Spleen (tissue), 11 donors: ENCODE measurements around the gene ZNF18. TPM values are rescaled to one million over a fixed set of nuclear protein-coding genes. Genes with fewer than 3 reads are reported as not detected.

ENCODE experiments used
- DNase-seq: peaks from one replicate; pipeline ENCODE4 v3.0.0-alpha.2; 2020
- H3K27ac ChIP-seq, 8 donors: fragments of 200-600 bp; sonication (generic) in 7 of 8; 1 replicate in 4 of 8; 2 replicates in 4 of 8; pipeline versions ENCODE4 v1.5.0 to v1.8.0; 2016 to 2021; ENCODE audit warnings: inconsistent platforms in 4 of 8, mild to moderate bottlenecking in 4 of 8, moderate library complexity in 1 of 8
- H3K27me3 ChIP-seq, 7 donors: fragments of 200-600 bp; sonication (generic) in 6 of 7; replicated peaks in 1 of 7; 1 replicate in 4 of 7; 2 replicates in 3 of 7; pipeline versions ENCODE4 v1.5.0 to v1.8.0; 2016 to 2021; ENCODE audit warnings: inconsistent platforms in 3 of 7, mild to moderate bottlenecking in 1 of 7
- H3K36me3 ChIP-seq, 6 donors: fragments of 200-600 bp; sonication (generic) in 5 of 6; 1 replicate in 4 of 6; 2 replicates in 2 of 6; pipeline versions ENCODE4 v1.5.0 to v1.8.0; 2016 to 2021; ENCODE audit warnings: inconsistent platforms in 2 of 6
- H3K4me1 ChIP-seq, 6 donors: fragments of 200-600 bp; sonication (generic) in 5 of 6; 1 replicate in 3 of 6; 2 replicates in 3 of 6; pipeline versions ENCODE4 v1.5.0 to v1.8.0; 2016 to 2021; ENCODE audit warnings: inconsistent platforms in 3 of 6
- H3K4me3 ChIP-seq, 8 donors: fragments of 200-600 bp; sonication (generic) in 7 of 8; 1 replicate in 4 of 8; 2 replicates in 4 of 8; pipeline versions ENCODE4 v1.5.0 to v1.8.0; 2016 to 2021; ENCODE audit warnings: inconsistent platforms in 4 of 8, mild to moderate bottlenecking in 4 of 8, moderate library complexity in 2 of 8
- H3K9me3 ChIP-seq, 8 donors: fragments of 200-600 bp; sonication (generic) in 7 of 8; 1 replicate in 4 of 8; 2 replicates in 4 of 8; pipeline versions ENCODE4 v1.5.0 to v1.8.0; 2016 to 2021; ENCODE audit warnings: inconsistent platforms in 4 of 8
- POLR2A ChIP-seq, 3 donors: fragments of 450-650 bp; IDR thresholded peaks; one replicate each; pipeline ENCODE4 v1.5.1; 2017; ENCODE audit warnings: antibody characterized with exemption in 3 of 3, mild to moderate bottlenecking in 1 of 3
- POLR2AphosphoS5 ChIP-seq, 3 donors: sonication (generic); formaldehyde crosslinking; IDR thresholded peaks; one replicate each; pipeline ENCODE4 v1.5.1; 2017; ENCODE audit warnings: antibody characterized with exemption in 3 of 3
- WGBS, 5 donors: extraction: QIAGEN DNeasy Blood & Tissue Kit in 3 of 5; methylation state at CpG; one replicate each; pipeline versions ENCODE4 v1.1.5 to v1.1.7; 2013 to 2018; 5-methylcytosine and 5-hydroxymethylcytosine counted together
- intact Hi-C: fragments of 100-400 bp; cut with DNase I; formaldehyde crosslinking; loops from one replicate; pipeline ENCODE4 v1.15.0; 2023; ENCODE audit warnings: low total_unique reads
- polyA plus RNA-seq, 3 donors: library from polyadenylated mRNA; stranded (reverse); fragments of 200-250 nt; gene quantifications; one replicate each; pipeline ENCODE4 v1.2.1, GENCODE V29; 2013
- small RNA-seq, 4 donors: library from RNA; depleted of rRNA; stranded (forward); fragments of <200 nt; gene quantifications; one replicate each; pipeline ENCODE3, GENCODE V24; 2016
- total RNA-seq, 7 donors: library from RNA; depleted of rRNA in 3 of 7; stranded (reverse); fragments of >200 nt in 3 of 7; fragmentation: NEBNext Ultra II Directional in 4 of 7; extraction: Animal tissue kit (Norgen Biotek cat#: 25700) in 4 of 7; gene quantifications; one replicate each; pipeline versions ENCODE4 v1.1.0 to v1.2.1, GENCODE V29; 2016 to 2021
- TF ChIP-seq, protein P1 (sequence below), 11 experiments: fragments of 200-600 bp in 7 of 11; fragments of 450-650 bp in 4 of 11; sonication (generic) in 4 of 11; IDR thresholded peaks in 8 of 11; conservative IDR thresholded peaks in 3 of 11; 1 replicate in 7 of 11; 2 replicates in 4 of 11; pipeline versions ENCODE4 v1.4.0 to v1.8.0; 2016 to 2021; ENCODE audit warnings: antibody characterized with exemption in 11 of 11, inconsistent platforms in 4 of 11, mild to moderate bottlenecking in 1 of 11
- donor health status: healthy with polysubstance abuse.
- donor health status: DM: no; HTN: no; CAD: no; lungs with moderate emphysema.
- donor health status: DM: no; HTN: no; CAD: no.
- donor health status: Bipolar disorder and iron deficiency.
- donor health status: healthy.
- donor health status: DM: no; HTN: no; CAD: no.
- donor health status: DM: yes; HTN: yes; CAD: no.

The ZNF18 gene
- total and polyA plus RNA-seq, 10 donors, result 7.0 to 13.4 (median 9.7) TPM

DNA sequence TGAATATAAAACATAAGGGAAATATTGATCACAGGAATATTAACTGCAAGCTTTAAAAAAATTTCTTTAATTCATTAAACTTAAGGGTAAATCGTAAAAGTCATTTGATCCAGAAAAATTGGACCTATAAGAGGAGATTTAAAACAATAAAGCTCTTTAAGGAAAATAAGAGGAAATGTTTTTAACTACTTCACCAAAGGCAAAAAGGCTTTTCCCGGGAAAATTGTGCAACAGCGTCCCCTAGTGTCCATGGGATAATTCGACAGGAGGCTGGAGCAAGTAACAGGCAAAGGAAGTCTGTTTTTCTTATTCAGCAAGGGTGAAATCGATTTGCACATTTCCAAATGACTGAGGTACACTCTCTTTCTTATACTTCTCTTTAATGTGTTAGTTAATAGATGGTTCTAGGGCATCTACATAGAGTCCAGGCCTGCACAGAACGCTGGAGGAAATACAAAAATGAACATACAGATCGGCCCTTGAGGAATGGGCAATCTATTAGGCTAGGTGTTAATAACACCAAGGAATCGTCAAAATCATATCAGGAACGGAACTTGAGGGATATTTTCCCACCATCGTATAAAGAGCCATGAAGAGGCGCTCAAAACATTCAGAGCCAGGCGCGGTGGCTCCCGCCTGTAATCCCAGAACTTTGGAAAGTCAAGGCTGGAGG lies 61.4 kb downstream of the ZNF18 start:
- TF ChIP-seq POLR2AphosphoS5 (IDR thresholded peaks at IDR 0.05) (no peak), POLR2A (IDR thresholded peaks at IDR 0.05) (no peak)
- TF ChIP-seq, protein P1, sequence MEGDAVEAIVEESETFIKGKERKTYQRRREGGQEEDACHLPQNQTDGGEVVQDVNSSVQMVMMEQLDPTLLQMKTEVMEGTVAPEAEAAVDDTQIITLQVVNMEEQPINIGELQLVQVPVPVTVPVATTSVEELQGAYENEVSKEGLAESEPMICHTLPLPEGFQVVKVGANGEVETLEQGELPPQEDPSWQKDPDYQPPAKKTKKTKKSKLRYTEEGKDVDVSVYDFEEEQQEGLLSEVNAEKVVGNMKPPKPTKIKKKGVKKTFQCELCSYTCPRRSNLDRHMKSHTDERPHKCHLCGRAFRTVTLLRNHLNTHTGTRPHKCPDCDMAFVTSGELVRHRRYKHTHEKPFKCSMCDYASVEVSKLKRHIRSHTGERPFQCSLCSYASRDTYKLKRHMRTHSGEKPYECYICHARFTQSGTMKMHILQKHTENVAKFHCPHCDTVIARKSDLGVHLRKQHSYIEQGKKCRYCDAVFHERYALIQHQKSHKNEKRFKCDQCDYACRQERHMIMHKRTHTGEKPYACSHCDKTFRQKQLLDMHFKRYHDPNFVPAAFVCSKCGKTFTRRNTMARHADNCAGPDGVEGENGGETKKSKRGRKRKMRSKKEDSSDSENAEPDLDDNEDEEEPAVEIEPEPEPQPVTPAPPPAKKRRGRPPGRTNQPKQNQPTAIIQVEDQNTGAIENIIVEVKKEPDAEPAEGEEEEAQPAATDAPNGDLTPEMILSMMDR (IDR thresholded peaks at IDR 0.05 in 8 of 11, conservative IDR thresholded peaks at IDR 0.05 in 3 of 11), result peak in 10 of 11 experiments; percentile 35 to 84 (median 66)
- Histone ChIP-seq H3K4me1 (no peaks in the 10 kb centered on the region), H3K27ac (no peak overlapping the region), H3K9me3 (no peaks in the 10 kb centered on the region), H3K36me3 (no peaks in the 10 kb centered on the region), H3K27me3 (peaks cover 0 to 10% (median 0%) of the 10 kb centered on the region in 7 donors), H3K4me3 (no peak overlapping the region)
- DNase-seq, result no peak
- intact Hi-C loops, result loop anchor here (5.0 kb wide), 1 partner anchor 1059 kb away; no protein-coding TSS in a partner anchor
- WGBS, 5 donors, result 41 to 51% (median 43%) methylated on average over 14 of the region's 14 CpGs

DNA sequence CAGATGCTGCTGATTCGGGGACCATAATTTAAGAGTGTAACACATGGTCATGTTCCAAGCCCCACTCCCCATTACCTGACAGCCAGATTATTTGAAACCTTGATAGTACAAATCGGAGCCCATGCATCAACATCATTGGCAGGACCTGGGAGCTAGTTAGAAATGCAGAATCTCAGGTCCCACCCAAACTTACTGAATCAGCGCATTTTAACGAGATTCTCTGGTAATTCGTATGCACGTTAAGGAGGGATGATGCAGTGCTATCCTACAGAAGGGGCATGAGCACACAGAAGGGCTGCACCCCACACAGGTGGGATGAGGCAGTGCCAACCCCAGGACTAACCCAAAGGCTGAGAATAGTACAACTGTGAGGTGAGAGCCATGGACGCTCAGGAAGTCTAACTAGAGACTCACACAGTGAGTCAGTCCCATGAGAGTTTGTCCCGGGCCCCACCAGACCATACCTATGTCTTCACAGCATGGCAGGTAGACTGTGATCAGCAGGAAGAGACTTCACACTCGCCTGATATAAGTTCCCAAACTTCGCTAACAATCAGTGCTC lies 64.9 kb downstream of the ZNF18 start:
- TF ChIP-seq POLR2A (IDR thresholded peaks at IDR 0.05), result no peak
- TF ChIP-seq POLR2AphosphoS5 (IDR thresholded peaks at IDR 0.05), result no peak
- TF ChIP-seq, protein P1 (IDR thresholded peaks at IDR 0.05 in 8 of 11, conservative IDR thresholded peaks at IDR 0.05 in 3 of 11), result no peak
- Histone ChIP-seq H3K36me3 (no peaks in the 10 kb centered on the region), H3K9me3 (no peaks in the 10 kb centered on the region), H3K4me3 (no peak overlapping the region), H3K4me1 (no peaks in the 10 kb centered on the region), H3K27me3 (peaks cover 0 to 6% (median 0%) of the 10 kb centered on the region in 7 donors), H3K27ac (no peak overlapping the region)
- no peak for DNase-seq
- intact Hi-C loops, result no loop called here
- 84 to 93% (median 88%) methylated on average over 10 of the region's 10 CpGs for WGBS, 5 donors

DNA sequence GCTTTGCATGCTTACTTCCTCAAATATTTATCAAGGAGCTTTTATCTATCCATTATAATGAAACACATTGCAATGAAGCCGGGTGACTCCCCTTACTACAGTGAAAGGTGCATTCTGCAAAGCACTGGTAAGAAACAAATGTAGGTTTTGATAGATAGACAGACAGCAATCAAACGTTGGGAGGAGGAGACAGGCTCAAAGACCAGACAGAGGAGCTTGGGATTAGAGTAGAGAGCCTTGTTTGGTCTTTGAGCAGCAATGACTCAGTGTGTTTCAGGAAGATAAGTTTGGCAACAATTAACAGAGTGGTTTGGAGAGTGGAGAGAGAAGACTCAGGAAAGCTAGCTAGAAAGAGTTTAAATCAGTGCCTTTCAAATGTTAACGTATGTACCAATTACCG lies 68.8 kb downstream of the ZNF18 start:
- WGBS, 5 donors, result 57 to 68% (median 65%) methylated on average over 4 of the region's 4 CpGs
- intact Hi-C loops, result no loop called here
- no peak overlapping the region for H3K4me3 ChIP-seq
- no peaks in the 10 kb centered on the region for H3K4me1 ChIP-seq
- TF ChIP-seq POLR2A (IDR thresholded peaks at IDR 0.05) (no peak), POLR2AphosphoS5 (IDR thresholded peaks at IDR 0.05) (no peak)
- TF ChIP-seq, protein P1 (IDR thresholded peaks at IDR 0.05 in 8 of 11, conservative IDR thresholded peaks at IDR 0.05 in 3 of 11), result no peak
- no peak overlapping the region for H3K27ac ChIP-seq
- no peaks in the 10 kb centered on the region for H3K27me3 ChIP-seq
- no peaks in the 10 kb centered on the region for H3K36me3 ChIP-seq
- no peak for DNase-seq
- H3K9me3 ChIP-seq, result peaks cover 0 to 7% (median 0%) of the 10 kb centered on the region in 8 donors

Small RNA genes lying within 50 kb of the gene (small RNA-seq; reads per million reads assigned to genes)
- 0 reads per million in 4 donors for gene RNU11-2P

Other genes starting within 250 kb of the ZNF18 start
- 10 to 100 TPM; 23.9 to 35.1 (median 30.7) TPM for gene MAP2K4, start 23.4 kb upstream of the ZNF18 start, total RNA-seq
- 10 to 100 TPM in 1 of 3 donors, 1 to 10 TPM in 2; 8.2 to 11.4 (median 9.3) TPM for gene MAP2K4, start 23.4 kb upstream of the ZNF18 start, polyA plus RNA-seq